ENCODE measurements around the gene BICD1.
"Not testable (repeated sequence)": the region's sequence is repeated elsewhere in the genome, so short reads cannot be mapped to it uniquely, and the experiment has no call there.

DNA sequence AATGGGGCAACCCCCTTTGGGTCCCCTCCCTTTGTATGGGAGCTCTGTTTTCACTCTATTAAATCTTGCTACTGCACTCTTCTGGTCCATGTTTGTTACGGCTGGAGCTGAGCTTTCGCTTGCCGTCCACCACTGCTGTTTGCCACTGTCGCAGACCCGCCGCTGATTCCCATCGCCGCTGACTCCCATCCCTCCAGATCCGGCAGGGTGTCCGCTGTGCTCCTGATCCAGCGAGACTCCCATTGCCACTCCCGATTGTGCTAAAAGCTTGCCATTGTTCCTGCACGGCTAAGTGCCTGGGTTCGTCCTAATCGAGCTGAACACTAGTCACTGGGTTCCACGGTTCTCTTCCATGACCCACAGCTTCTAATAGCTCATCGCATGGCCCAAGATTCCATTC lies 168.9 kb downstream of the BICD1 start:
- TF ChIP-seq CTCF (IDR thresholded peaks at IDR 0.05); EZH2 (IDR thresholded peaks at IDR 0.05; ENCODE audit: borderline replicate concordance, insufficient read depth, low read depth, low read length, poor library complexity, severe bottlenecking): not testable (repeated sequence)
